Rectal smooth muscle tissue (tissue), 1 donor: ENCODE measurements around the gene PDX1.
A peak's percentile ranks its signal among the peaks of the same experiment; 100 is the strongest.

ENCODE experiments used
- H3K27ac ChIP-seq: one replicate; pipeline ENCODE4 v1.7.0; 2013; ENCODE audit warnings: low read depth, low read length, inconsistent platforms
- H3K27me3 ChIP-seq: one replicate; pipeline ENCODE4 v1.7.0; 2013; ENCODE audit warnings: low read length; ENCODE audit not compliant: control insufficient read depth, insufficient read depth
- H3K36me3 ChIP-seq: one replicate; pipeline ENCODE4 v1.7.0; 2013; ENCODE audit warnings: low read length; ENCODE audit not compliant: control insufficient read depth, insufficient read depth
- H3K4me1 ChIP-seq: one replicate; pipeline ENCODE4 v1.7.0; 2013; ENCODE audit warnings: low read length; ENCODE audit not compliant: control insufficient read depth, insufficient read depth
- H3K4me3 ChIP-seq: one replicate; pipeline ENCODE4 v1.7.0; 2013; ENCODE audit warnings: low read length
- H3K9ac ChIP-seq: one replicate; pipeline ENCODE4 v1.7.0; 2013; ENCODE audit warnings: low read length

PDX1 gene

GRCh38 chr13:27926644-27927434 lies 7.0 kb downstream of the PDX1 start:
- no peaks in the 10 kb centered on the region for H3K36me3 ChIP-seq

GRCh38 chr13:27927444-27928352 lies 7.9 kb downstream of the PDX1 start:
- no peaks in the 10 kb centered on the region for H3K36me3 ChIP-seq
- H3K27me3 ChIP-seq: peaks cover 57% of the 10 kb centered on the region
- H3K4me3 ChIP-seq: no peak overlapping the region
- H3K27ac ChIP-seq: no peak overlapping the region
- no peak overlapping the region for H3K9ac ChIP-seq
- no peaks in the 10 kb centered on the region for H3K4me1 ChIP-seq

More at GRCh38 chr13:27926644-27927434, 7.0 kb downstream of the PDX1 start:
- Histone ChIP-seq H3K4me1 (no peaks in the 10 kb centered on the region), H3K9ac (no peak overlapping the region), H3K27me3 (peaks cover 66% of the 10 kb centered on the region), H3K4me3 (no peak overlapping the region), H3K27ac (no peak overlapping the region)

- H3K4me1 ChIP-seq: no peaks in the 10 kb centered on the region
- H3K27ac ChIP-seq: no peak overlapping the region
- H3K27me3 ChIP-seq: peaks cover 52% of the 10 kb centered on the region
- H3K4me3 ChIP-seq: no peak overlapping the region
- H3K36me3 ChIP-seq: no peaks in the 10 kb centered on the region
- no peak overlapping the region for H3K9ac ChIP-seq
These were observed 8.6 kb downstream of the PDX1 start for GRCh38 chr13:27928353-27928804.

GRCh38 chr13:27928805-27929753 lies 9.3 kb downstream of the PDX1 start:
- peaks cover 46% of the 10 kb centered on the region for H3K27me3 ChIP-seq
- no peak overlapping the region for H3K9ac ChIP-seq
- H3K27ac ChIP-seq: no peak overlapping the region
- H3K4me3 ChIP-seq: no peak overlapping the region
- no peaks in the 10 kb centered on the region for H3K36me3 ChIP-seq
- H3K4me1 ChIP-seq: no peaks in the 10 kb centered on the region

- Histone ChIP-seq H3K27me3 (peaks cover 41% of the 10 kb centered on the region), H3K4me1 (no peaks in the 10 kb centered on the region), H3K4me3 (no peak overlapping the region), H3K27ac (no peak overlapping the region), H3K36me3 (no peaks in the 10 kb centered on the region), H3K9ac (no peak overlapping the region)
These were observed 10.1 kb downstream of the PDX1 start for GRCh38 chr13:27929868-27930267.

GRCh38 chr13:27933118-27933517 lies 13.3 kb downstream of the PDX1 start:
- Histone ChIP-seq H3K4me1 (no peaks in the 10 kb centered on the region), H3K9ac (no peak overlapping the region), H3K27ac (no peak overlapping the region), H3K36me3 (no peaks in the 10 kb centered on the region), H3K27me3 (peaks cover 24% of the 10 kb centered on the region), H3K4me3 (no peak overlapping the region)

GRCh38 chr13:27933580-27934328 lies 14.0 kb downstream of the PDX1 start:
- Histone ChIP-seq H3K27ac (no peak overlapping the region), H3K27me3 (peaks cover 18% of the 10 kb centered on the region), H3K9ac (no peak overlapping the region), H3K36me3 (no peaks in the 10 kb centered on the region), H3K4me3 (no peak overlapping the region), H3K4me1 (no peaks in the 10 kb centered on the region)

- Histone ChIP-seq H3K27ac (no peak overlapping the region), H3K27me3 (no peaks in the 10 kb centered on the region), H3K36me3 (no peaks in the 10 kb centered on the region), H3K9ac (no peak overlapping the region), H3K4me1 (no peaks in the 10 kb centered on the region), H3K4me3 (no peak overlapping the region)
These were observed 23.2 kb downstream of the PDX1 start for GRCh38 chr13:27942972-27943371.

GRCh38 chr13:27952876-27953675 lies 33.3 kb downstream of the PDX1 start:
- H3K9ac ChIP-seq: no peak overlapping the region
- peaks cover 6% of the 10 kb centered on the region for H3K27me3 ChIP-seq
- H3K27ac ChIP-seq: no peak overlapping the region
- no peaks in the 10 kb centered on the region for H3K36me3 ChIP-seq
- H3K4me1 ChIP-seq: no peaks in the 10 kb centered on the region
- peak overlapping the region; percentile 61 for H3K4me3 ChIP-seq

- peak overlapping the region; percentile 30 for H3K9ac ChIP-seq
- peaks cover 6% of the 10 kb centered on the region for H3K27me3 ChIP-seq
These were observed 34.0 kb downstream of the PDX1 start for GRCh38 chr13:27953676-27954405.

More at GRCh38 chr13:27953676-27954405, 34.0 kb downstream of the PDX1 start:
- peak overlapping the region; percentile 61 for H3K4me3 ChIP-seq
- H3K4me1 ChIP-seq: no peaks in the 10 kb centered on the region
- no peaks in the 10 kb centered on the region for H3K36me3 ChIP-seq
- H3K27ac ChIP-seq: no peak overlapping the region
